Ectodermal cell (in vitro differentiated cells): ENCODE measurements around the gene CENPI.

ENCODE experiments used
- H3K27ac ChIP-seq: 2 replicates; pipeline ENCODE4 v1.7.0; 2013; ENCODE audit warnings: mild to moderate bottlenecking, low read depth, low read length; ENCODE audit not compliant: insufficient read depth, poor library complexity, severe bottlenecking
- H3K27me3 ChIP-seq: 2 replicates; pipeline ENCODE4 v1.7.0; 2013; ENCODE audit warnings: mild to moderate bottlenecking, low read length; ENCODE audit not compliant: insufficient read depth, control insufficient read depth, poor library complexity, severe bottlenecking
- H3K36me3 ChIP-seq: one replicate; pipeline ENCODE4 v1.7.0; 2013; ENCODE audit warnings: low read length; ENCODE audit not compliant: control insufficient read depth, insufficient read depth
- H3K4me1 ChIP-seq: one replicate; pipeline ENCODE4 v1.7.0; 2013; ENCODE audit warnings: low read length; ENCODE audit not compliant: control insufficient read depth, insufficient read depth
- H3K4me3 ChIP-seq: 2 replicates; pipeline ENCODE4 v1.7.0; 2013; ENCODE audit warnings: low read depth, low read length, control low read depth; ENCODE audit not compliant: insufficient read depth
- H3K9me3 ChIP-seq: 2 replicates; pipeline ENCODE4 v1.7.0; 2013; ENCODE audit warnings: mild to moderate bottlenecking, low read length, moderate library complexity; ENCODE audit not compliant: control insufficient read depth
- WGBS, 2 experiments: methylation state at CpG; one replicate each; pipeline ENCODE4 v1.1.7; 2013; ENCODE audit warnings: missing lambda C conversion rate in 2 of 2; 5-methylcytosine and 5-hydroxymethylcytosine counted together

Gene CENPI

DNA sequence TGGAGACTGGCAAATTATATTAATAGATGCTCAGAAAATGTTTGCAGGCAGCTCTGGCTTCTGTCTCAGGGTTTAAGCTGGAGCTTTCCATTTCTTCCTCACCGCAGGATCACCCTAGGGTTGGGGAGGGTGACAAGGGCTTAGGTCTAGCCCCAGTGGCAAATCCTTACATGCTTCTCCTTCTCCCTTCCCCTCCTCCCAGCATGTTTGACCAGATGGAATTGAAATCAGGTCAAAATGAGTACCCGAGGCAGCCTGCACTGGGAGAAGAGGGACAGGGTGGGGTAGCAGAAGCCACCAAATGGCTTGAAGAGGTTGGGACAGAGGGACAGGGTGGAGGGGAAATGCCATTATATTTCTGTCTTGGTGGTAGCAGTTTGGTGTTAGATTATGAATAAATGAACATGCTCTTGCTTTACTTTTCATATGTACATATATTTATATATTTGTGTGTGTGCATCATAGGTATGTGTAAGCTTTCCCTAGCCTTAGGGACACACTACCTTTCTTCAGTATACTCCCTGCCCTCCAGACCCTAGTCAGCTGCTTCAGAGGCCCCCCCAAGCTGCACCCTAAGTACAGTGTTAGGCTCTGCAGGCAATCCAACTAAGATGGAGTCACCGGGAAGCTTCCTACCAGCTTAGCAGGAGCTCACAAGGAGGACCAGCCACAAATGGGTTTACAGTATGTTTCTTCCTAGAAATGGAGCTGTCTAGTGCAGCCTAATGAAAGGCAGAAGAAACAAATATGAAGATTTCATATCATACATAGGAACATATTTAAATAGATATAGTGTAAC lies 17.5 kb upstream of the CENPI start:
- H3K4me3 ChIP-seq = peak overlapping the region; percentile 13
- WGBS, 2 experiments = 39 to 61% methylated on average over 2 to 3 of the region's 3 CpGs

DNA sequence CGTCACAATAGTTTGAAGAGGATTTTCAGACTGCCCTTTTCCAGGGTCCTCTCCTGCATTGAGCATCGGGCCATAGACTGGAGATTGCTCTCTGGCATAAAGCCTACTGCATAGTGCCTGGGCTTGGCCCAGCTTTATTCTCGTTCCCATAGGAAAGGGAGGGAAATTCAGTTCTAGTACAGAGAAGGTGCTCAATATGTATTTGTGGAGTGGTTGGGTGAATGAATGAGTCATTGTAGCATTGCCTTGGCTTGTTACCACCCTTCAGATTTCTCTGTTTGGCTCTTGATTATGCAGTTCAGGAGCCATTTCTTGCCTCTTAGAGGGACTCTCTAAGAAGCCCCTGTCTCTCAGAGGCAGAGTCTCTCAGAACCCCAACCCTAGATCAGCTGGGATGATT lies 16.8 kb upstream of the CENPI start:
- no peak overlapping the region for H3K27ac ChIP-seq
- H3K27me3 ChIP-seq = no peaks in the 10 kb centered on the region
- 78 to 90% methylated on average over 3 of the region's 3 CpGs for WGBS, 2 experiments
- H3K4me3 ChIP-seq = no peak overlapping the region
- H3K4me1 ChIP-seq = peaks cover 10% of the 10 kb centered on the region
- H3K9me3 ChIP-seq = no peaks in the 10 kb centered on the region
- no peaks in the 10 kb centered on the region for H3K36me3 ChIP-seq

More for the DNA sequence above, 17.5 kb upstream of the CENPI start:
- Histone ChIP-seq H3K27me3 (no peaks in the 10 kb centered on the region), H3K27ac (no peak overlapping the region), H3K4me1 (peaks cover 10% of the 10 kb centered on the region), H3K9me3 (no peaks in the 10 kb centered on the region), H3K36me3 (no peaks in the 10 kb centered on the region)

GRCh38 chrX:101091817-101092216 lies 6.2 kb upstream of the CENPI start:
- H3K4me1 ChIP-seq = no peaks in the 10 kb centered on the region
- H3K27me3 ChIP-seq = no peaks in the 10 kb centered on the region
- 94 to 100% methylated on average over 1 of the region's 1 CpG for WGBS, 2 experiments
- H3K4me3 ChIP-seq = no peak overlapping the region
- no peaks in the 10 kb centered on the region for H3K9me3 ChIP-seq
- H3K27ac ChIP-seq = no peak overlapping the region
- no peaks in the 10 kb centered on the region for H3K36me3 ChIP-seq

GRCh38 chrX:101108284-101108683 lies 10.3 kb downstream of the CENPI start:
- Histone ChIP-seq H3K27ac (no peak overlapping the region), H3K27me3 (no peaks in the 10 kb centered on the region), H3K4me1 (no peaks in the 10 kb centered on the region), H3K9me3 (no peaks in the 10 kb centered on the region), H3K4me3 (no peak overlapping the region), H3K36me3 (no peaks in the 10 kb centered on the region)
- 95 to 98% methylated on average over 4 of the region's 4 CpGs for WGBS, 2 experiments

DNA sequence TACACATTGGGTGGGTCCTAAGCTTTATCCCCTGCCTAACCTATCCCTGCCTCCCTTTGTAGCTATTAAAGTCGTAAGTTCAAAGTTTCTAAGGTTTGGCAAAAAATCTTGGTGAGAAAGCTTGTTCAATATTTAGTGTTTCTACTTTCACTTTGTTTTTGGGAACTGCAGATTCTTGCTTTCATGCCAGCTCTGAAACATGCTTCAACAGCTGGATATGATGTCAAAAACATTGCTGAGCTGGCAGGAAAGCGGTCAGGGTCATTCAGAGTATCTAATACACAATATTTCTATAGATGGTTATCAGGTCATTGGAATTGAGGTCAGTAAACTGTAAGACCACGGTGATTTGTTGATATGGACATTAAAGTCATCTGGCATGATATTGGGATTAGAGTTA lies 19.7 kb downstream of the CENPI start:
- Histone ChIP-seq H3K27ac (no peak overlapping the region), H3K36me3 (peaks cover 3% of the 10 kb centered on the region), H3K27me3 (no peaks in the 10 kb centered on the region), H3K9me3 (no peaks in the 10 kb centered on the region), H3K4me1 (no peaks in the 10 kb centered on the region), H3K4me3 (no peak overlapping the region)
- 96 to 99% methylated on average over 1 to 2 of the region's 3 CpGs for WGBS, 2 experiments

GRCh38 chrX:101136235-101136634 lies 38.2 kb downstream of the CENPI start:
- H3K9me3 ChIP-seq = no peaks in the 10 kb centered on the region
- peaks cover 6% of the 10 kb centered on the region for H3K36me3 ChIP-seq
- WGBS, 2 experiments = 100% methylated on average over 1 of the region's 2 CpGs
- H3K27ac ChIP-seq = no peak overlapping the region
- H3K4me1 ChIP-seq = no peaks in the 10 kb centered on the region
- H3K27me3 ChIP-seq = no peaks in the 10 kb centered on the region
- no peak overlapping the region for H3K4me3 ChIP-seq
